GM12878 (cell line): ENCODE data around the gene PHETA2. TPM values are rescaled to one million over a fixed set of nuclear protein-coding genes. Genes with fewer than 3 reads are reported as not detected.

Experiments
- BCL3 ChIP-seq: IDR thresholded peaks from 2 replicates; pipeline ENCODE4 v1.6.1; 2011; ENCODE audit warnings: borderline replicate concordance, low read depth, mild to moderate bottlenecking, moderate library complexity, low read length; ENCODE audit not compliant: insufficient read depth, poor library complexity, severe bottlenecking
- CHD2 ChIP-seq: IDR thresholded peaks from 2 replicates; pipeline ENCODE4 v1.6.1; 2011; ENCODE audit warnings: low read depth, low read length, improper control_type of control experiment, borderline replicate concordance
- EGR1 ChIP-seq, 2 experiments: IDR thresholded peaks; 1 replicate in 1 of 2; 2 replicates in 1 of 2; pipeline ENCODE4 v1.6.1; 2011 to 2012; ENCODE audit warnings: low read depth in 2 of 2, low read length in 2 of 2, borderline replicate concordance in 1 of 2, mild to moderate bottlenecking in 1 of 2, moderate library complexity in 1 of 2
- ESRRA ChIP-seq: IDR thresholded peaks from 2 replicates; pipeline ENCODE4 v1.6.1; 2012; ENCODE audit warnings: mild to moderate bottlenecking, low read length, improper control_type of control experiment
- ETV6 ChIP-seq, 2 experiments: fragments of 450-650 bp in 1 of 2; IDR thresholded peaks in 1 of 2; conservative IDR thresholded peaks in 1 of 2; 2 replicates each; pipeline ENCODE4 v1.6.1; 2014; ENCODE audit warnings: antibody characterized with exemption in 1 of 2, borderline replicate concordance in 1 of 2, low read depth in 1 of 2, mild to moderate bottlenecking in 1 of 2, moderate library complexity in 1 of 2
- FOS ChIP-seq: IDR thresholded peaks from 3 replicates; pipeline ENCODE4 v1.6.1; 2011; ENCODE audit warnings: borderline replicate concordance; ENCODE audit not compliant: insufficient read length; ENCODE audit errors: extremely low read depth
- GATAD2B ChIP-seq: fragments of 450-650 bp; conservative IDR thresholded peaks from 2 replicates; pipeline ENCODE4 v1.6.1; 2017; ENCODE audit warnings: low read depth, mild to moderate bottlenecking, moderate library complexity
- HSF1 ChIP-seq: fragments of 150-350 bp; IDR thresholded peaks from 2 replicates; pipeline ENCODE4 v1.6.1; 2014; ENCODE audit warnings: mild to moderate bottlenecking, low read depth, low read length
- KDM1A ChIP-seq: fragments of 200-600 bp; sonication (generic); IDR thresholded peaks from 2 replicates; pipeline ENCODE4 v1.6.1; 2016; ENCODE audit warnings: borderline replicate concordance
- KLF5 ChIP-seq: fragments of 450-650 bp; IDR thresholded peaks from 2 replicates; pipeline ENCODE4 v1.6.1; 2014; ENCODE audit warnings: mild to moderate bottlenecking; ENCODE audit not compliant: partially characterized antibody
- NFYB ChIP-seq: IDR thresholded peaks from 2 replicates; pipeline ENCODE4 v1.6.1; 2011; ENCODE audit warnings: low read depth, mild to moderate bottlenecking, low read length, improper control_type of control experiment, moderate library complexity; ENCODE audit not compliant: insufficient read depth
- RUNX3 ChIP-seq: IDR thresholded peaks from 2 replicates; pipeline ENCODE4 v1.6.1; 2012; ENCODE audit warnings: low read length, inconsistent platforms
- TBL1XR1 ChIP-seq: IDR thresholded peaks from 2 replicates; pipeline ENCODE4 v1.6.1; 2012; ENCODE audit warnings: low read depth, low read length, improper control_type of control experiment
- USF2 ChIP-seq: IDR thresholded peaks from 2 replicates; pipeline ENCODE4 v1.6.1; 2011; ENCODE audit warnings: low read depth, low read length, improper control_type of control experiment, borderline replicate concordance
- polyA plus RNA-seq, 11 experiments: library from polyadenylated mRNA; depleted of rRNA in 4 of 11; unstranded in 6 of 11; stranded (reverse) in 5 of 11; fragments of >200 nt; fragmentation: Nextera tagmentation in 4 of 11; fragmentation: Illumina TruSeq in 1 of 11; extraction: Ambion mirVana in 4 of 11; extraction: Trizol in 1 of 11; gene quantifications; 1 replicate in 1 of 11; 2 replicates in 10 of 11; pipeline versions ENCODE4 v1.2.1 to v1.2.3, GENCODE V29; 2011 to 2016; ENCODE audit warnings: inconsistent platforms in 2 of 11, missing spikeins in 2 of 11, low read depth in 1 of 11
- total RNA-seq, 4 experiments: library from RNA; depleted of rRNA in 3 of 4; stranded (reverse); fragments of >200 nt in 3 of 4; fragmentation: Illumina TruSeq in 1 of 4; extraction: Trizol in 1 of 4; gene quantifications; 2 replicates each; pipeline versions ENCODE4 v1.2.1 to v1.2.3, GENCODE V29; 2013 to 2021
- TF ChIP-seq, protein P1 (sequence below): fragments of 450-650 bp; IDR thresholded peaks from 2 replicates; pipeline ENCODE4 v1.6.1; 2018; ENCODE audit warnings: mild to moderate bottlenecking, low read depth, moderate library complexity; ENCODE audit not compliant: partially characterized antibody
- TF ChIP-seq, protein P2 (sequence below): fragments of 450-650 bp; formaldehyde crosslinking; IDR thresholded peaks from 2 replicates; pipeline ENCODE4 v1.5.0; 2022; ENCODE audit warnings: mild to moderate bottlenecking, missing genetic modification characterization

PHETA2 gene
- total and polyA plus RNA-seq, 10 of the 15 experiments (the other 5 are each of a cell fraction or from before 2014, with no cell fraction given): 0.03 to 3.2 (median 1.7) TPM

GRCh38 chr22:42070517-42071422 lies 3.3 kb upstream of the PHETA2 start, which contains the start of gene NAGA (continued):
- TF ChIP-seq, protein P1, sequence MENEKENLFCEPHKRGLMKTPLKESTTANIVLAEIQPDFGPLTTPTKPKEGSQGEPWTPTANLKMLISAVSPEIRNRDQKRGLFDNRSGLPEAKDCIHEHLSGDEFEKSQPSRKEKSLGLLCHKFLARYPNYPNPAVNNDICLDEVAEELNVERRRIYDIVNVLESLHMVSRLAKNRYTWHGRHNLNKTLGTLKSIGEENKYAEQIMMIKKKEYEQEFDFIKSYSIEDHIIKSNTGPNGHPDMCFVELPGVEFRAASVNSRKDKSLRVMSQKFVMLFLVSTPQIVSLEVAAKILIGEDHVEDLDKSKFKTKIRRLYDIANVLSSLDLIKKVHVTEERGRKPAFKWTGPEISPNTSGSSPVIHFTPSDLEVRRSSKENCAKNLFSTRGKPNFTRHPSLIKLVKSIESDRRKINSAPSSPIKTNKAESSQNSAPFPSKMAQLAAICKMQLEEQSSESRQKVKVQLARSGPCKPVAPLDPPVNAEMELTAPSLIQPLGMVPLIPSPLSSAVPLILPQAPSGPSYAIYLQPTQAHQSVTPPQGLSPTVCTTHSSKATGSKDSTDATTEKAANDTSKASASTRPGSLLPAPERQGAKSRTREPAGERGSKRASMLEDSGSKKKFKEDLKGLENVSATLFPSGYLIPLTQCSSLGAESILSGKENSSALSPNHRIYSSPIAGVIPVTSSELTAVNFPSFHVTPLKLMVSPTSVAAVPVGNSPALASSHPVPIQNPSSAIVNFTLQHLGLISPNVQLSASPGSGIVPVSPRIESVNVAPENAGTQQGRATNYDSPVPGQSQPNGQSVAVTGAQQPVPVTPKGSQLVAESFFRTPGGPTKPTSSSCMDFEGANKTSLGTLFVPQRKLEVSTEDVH: no peak
- TF ChIP-seq HSF1 (no peak), KLF5 (no peak), CHD2 (peak; percentile 56; the same call in 1 of the 2 replicates), GATAD2B (peak; percentile 31; the same call in 1 of the 2 replicates), RUNX3 (peak; percentile 85), EGR1 (IDR thresholded peaks at IDR 0.05; ENCODE audit: borderline replicate concordance in 1 of 2, low read depth in 2 of 2, low read length in 2 of 2) (peak in 1 of 2 experiments; percentile 46; a peak in 1 of 3 replicates), KDM1A (no peak), BCL3 (no peak), USF2 (no peak), FOS (no peak), NFYB (peak; percentile 61; the same call in 1 of the 2 replicates), ESRRA (no peak), ETV6 (conservative IDR thresholded peaks at IDR 0.05 in 1 of 2, IDR thresholded peaks at IDR 0.05 in 1 of 2; ENCODE audit: borderline replicate concordance in 1 of 2, low read depth in 1 of 2) (no peak), TBL1XR1 (no peak)
- TF ChIP-seq, protein P2, sequence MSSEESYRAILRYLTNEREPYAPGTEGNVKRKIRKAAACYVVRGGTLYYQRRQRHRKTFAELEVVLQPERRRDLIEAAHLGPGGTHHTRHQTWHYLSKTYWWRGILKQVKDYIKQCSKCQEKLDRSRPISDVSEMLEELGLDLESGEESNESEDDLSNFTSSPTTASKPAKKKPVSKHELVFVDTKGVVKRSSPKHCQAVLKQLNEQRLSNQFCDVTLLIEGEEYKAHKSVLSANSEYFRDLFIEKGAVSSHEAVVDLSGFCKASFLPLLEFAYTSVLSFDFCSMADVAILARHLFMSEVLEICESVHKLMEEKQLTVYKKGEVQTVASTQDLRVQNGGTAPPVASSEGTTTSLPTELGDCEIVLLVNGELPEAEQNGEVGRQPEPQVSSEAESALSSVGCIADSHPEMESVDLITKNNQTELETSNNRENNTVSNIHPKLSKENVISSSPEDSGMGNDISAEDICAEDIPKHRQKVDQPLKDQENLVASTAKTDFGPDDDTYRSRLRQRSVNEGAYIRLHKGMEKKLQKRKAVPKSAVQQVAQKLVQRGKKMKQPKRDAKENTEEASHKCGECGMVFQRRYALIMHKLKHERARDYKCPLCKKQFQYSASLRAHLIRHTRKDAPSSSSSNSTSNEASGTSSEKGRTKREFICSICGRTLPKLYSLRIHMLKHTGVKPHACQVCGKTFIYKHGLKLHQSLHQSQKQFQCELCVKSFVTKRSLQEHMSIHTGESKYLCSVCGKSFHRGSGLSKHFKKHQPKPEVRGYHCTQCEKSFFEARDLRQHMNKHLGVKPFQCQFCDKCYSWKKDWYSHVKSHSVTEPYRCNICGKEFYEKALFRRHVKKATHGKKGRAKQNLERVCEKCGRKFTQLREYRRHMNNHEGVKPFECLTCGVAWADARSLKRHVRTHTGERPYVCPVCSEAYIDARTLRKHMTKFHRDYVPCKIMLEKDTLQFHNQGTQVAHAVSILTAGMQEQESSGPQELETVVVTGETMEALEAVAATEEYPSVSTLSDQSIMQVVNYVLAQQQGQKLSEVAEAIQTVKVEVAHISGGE (CRISPR knock-in tag): no peak
